ENCODE results near the gene GRIN3A. TPM values are rescaled to one million over a fixed set of nuclear protein-coding genes. Genes with fewer than 3 reads are reported as not detected.

Gene GRIN3A
- total and polyA plus RNA-seq, 2 of the 4 experiments (the other 2 are of a cell fraction): not detected

DNA sequence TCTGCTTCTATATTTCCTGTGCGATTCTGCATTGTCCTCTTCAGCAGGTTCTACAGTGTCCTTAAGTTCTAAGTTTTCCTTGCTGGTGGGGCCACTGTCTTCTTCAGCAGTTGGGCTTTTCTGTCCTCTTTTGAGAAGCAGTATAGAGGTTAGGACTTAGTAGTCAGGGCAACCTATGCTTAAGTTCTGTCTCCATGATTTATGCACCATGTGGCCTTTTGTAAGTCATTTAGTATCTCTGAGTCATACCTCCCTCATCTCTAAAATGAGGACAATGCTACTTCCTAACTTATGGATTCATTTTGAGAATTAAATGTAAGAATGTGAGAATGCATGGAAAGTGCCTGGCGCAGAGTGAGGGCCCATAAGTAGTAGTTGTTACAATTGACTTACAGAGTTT is 46.8 kb downstream of the GRIN3A start:
- WGBS, 2 experiments (ENCODE audit: extremely low coverage in 2 of 2, insufficient read length in 1 of 2): no CpG with 5 or more reads among the region's 2 CpGs
- ChIA-PET CTCF (no interaction called here), POLR2A (ENCODE audit: unreplicated experiment) (no interaction called here)
- H2BK5ac ChIP-seq (ENCODE audit: low read depth, low read length, poor library complexity, severe bottlenecking): no peak overlapping the region
- in situ Hi-C loops (cut with MboI; ENCODE audit: low sequenced_read_pairs): no loop called here
- no peak overlapping the region for H2AK9ac ChIP-seq (replicated peaks; ENCODE audit: low read depth, low read length, poor library complexity)
- H3K4me3 ChIP-seq (ENCODE audit: insufficient read depth, low read depth, low read length): no peak overlapping the region
- H3K18ac ChIP-seq (ENCODE audit: low read depth, low read length): no peak overlapping the region
- H3K36me3 ChIP-seq (ENCODE audit: control insufficient read depth, insufficient read depth, low read length): no peaks in the 10 kb centered on the region
- no peaks in the 10 kb centered on the region for H3K79me1 ChIP-seq (ENCODE audit: low read depth in 1 of 2, low read length in 2 of 2)
- intact Hi-C loops (cut with micrococcal nuclease): no loop called here
- H3K27ac ChIP-seq (ENCODE audit: insufficient read depth, low read length): no peak overlapping the region
- no peak overlapping the region for H3K9ac ChIP-seq (ENCODE audit: low read depth, low read length)
- H3K4ac ChIP-seq (ENCODE audit: low read depth, low read length): no peak overlapping the region
- DNase-seq: no peak
- H3K14ac ChIP-seq (replicated peaks; ENCODE audit: low read depth, low read length): no peak overlapping the region
- H3K4me2 ChIP-seq (ENCODE audit: low read depth, low read length): no peak overlapping the region
- no peaks in the 10 kb centered on the region for H4K20me1 ChIP-seq (ENCODE audit: insufficient read depth, low read length)
- H3K27me3 ChIP-seq (ENCODE audit: control insufficient read depth, insufficient read depth, low read length): no peaks in the 10 kb centered on the region
- no peak for TF ChIP-seq SMC3 (IDR thresholded peaks at IDR 0.05; ENCODE audit: low read depth, low read length)
- TF ChIP-seq NFE2L2 (IDR thresholded peaks at IDR 0.05; ENCODE audit: low read depth, low read length): no peak
- no peak for TF ChIP-seq FOS (IDR thresholded peaks at IDR 0.05; ENCODE audit: low read depth, low read length)
- TF ChIP-seq CEBPB (IDR thresholded peaks at IDR 0.05; ENCODE audit: low read depth, low read length): no peak
- TF ChIP-seq, protein P1, sequence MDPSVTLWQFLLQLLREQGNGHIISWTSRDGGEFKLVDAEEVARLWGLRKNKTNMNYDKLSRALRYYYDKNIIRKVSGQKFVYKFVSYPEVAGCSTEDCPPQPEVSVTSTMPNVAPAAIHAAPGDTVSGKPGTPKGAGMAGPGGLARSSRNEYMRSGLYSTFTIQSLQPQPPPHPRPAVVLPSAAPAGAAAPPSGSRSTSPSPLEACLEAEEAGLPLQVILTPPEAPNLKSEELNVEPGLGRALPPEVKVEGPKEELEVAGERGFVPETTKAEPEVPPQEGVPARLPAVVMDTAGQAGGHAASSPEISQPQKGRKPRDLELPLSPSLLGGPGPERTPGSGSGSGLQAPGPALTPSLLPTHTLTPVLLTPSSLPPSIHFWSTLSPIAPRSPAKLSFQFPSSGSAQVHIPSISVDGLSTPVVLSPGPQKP (IDR thresholded peaks at IDR 0.05; ENCODE audit: borderline replicate concordance, low read depth, low read length): no peak
- no peak overlapping the region for H2BK20ac ChIP-seq (ENCODE audit: low read depth, low read length)
- no peak overlapping the region for H2BK15ac ChIP-seq (ENCODE audit: low read depth, low read length)
- ATAC-seq (ENCODE audit: low read depth): no peak
- no peak overlapping the region for H2AFZ ChIP-seq (replicated peaks; ENCODE audit: low read length, poor library complexity)
- H3K9me1 ChIP-seq (ENCODE audit: insufficient read depth, low read length): no peaks in the 10 kb centered on the region
- no peaks in the 10 kb centered on the region for H3K9me3 ChIP-seq (ENCODE audit: control insufficient read depth, insufficient read depth, low read length)
- H4K8ac ChIP-seq (ENCODE audit: low read depth in 2 of 2, low read length in 2 of 2): no peak overlapping the region
- dilution Hi-C loops (cut with HindIII; ENCODE audit: low sequenced_read_pairs, unreplicated experiment): no loop called here
- no peak overlapping the region for H4K91ac ChIP-seq (ENCODE audit: insufficient read depth, low read depth, low read length)
- H3K4me1 ChIP-seq (ENCODE audit: control insufficient read depth, insufficient read depth, low read length): no peaks in the 10 kb centered on the region
- no peak overlapping the region for H3K56ac ChIP-seq (ENCODE audit: extremely low read depth, insufficient read depth, low read length)
- no TSS peak for BruUV-seq (replicated peaks)
- H3K23ac ChIP-seq (ENCODE audit: low read depth, low read length): no peak overlapping the region
- no peak overlapping the region for H2BK120ac ChIP-seq (ENCODE audit: low read depth, low read length)
- no peak overlapping the region for H4K5ac ChIP-seq (ENCODE audit: low read depth, low read length)
- H2AK5ac ChIP-seq (ENCODE audit: low read depth, low read length): no peak overlapping the region
